ENCODE data around the gene CPXM2. TPM values are rescaled to one million over a fixed set of nuclear protein-coding genes. Genes with fewer than 3 reads are reported as not detected.
A peak's percentile ranks its signal among the peaks of the same experiment; 100 is the strongest.

Gene CPXM2
- total RNA-seq, 1 experiment from 2014 or later = not detected

GRCh38 chr10:123809632-123810031, 82.0 kb downstream of the CPXM2 start:
- no peaks in the 10 kb centered on the region for H3K27me3 ChIP-seq (ENCODE audit: low read length)
- no peak overlapping the region for H3K4me3 ChIP-seq (ENCODE audit: low read length)
- no peak for DNase-seq
- ChIA-PET CTCF (no interaction called here), POLR2A (ENCODE audit: unreplicated experiment) (no interaction called here)
- H4K20me1 ChIP-seq (ENCODE audit: low read length) = no peaks in the 10 kb centered on the region
- intact Hi-C loops (cut with micrococcal nuclease) = no loop called here
- H3K36me3 ChIP-seq (ENCODE audit: low read depth, low read length) = no peaks in the 10 kb centered on the region
- H3K4me2 ChIP-seq (ENCODE audit: low read length) = no peak overlapping the region
- TF ChIP-seq EZH2phosphoT487 (IDR thresholded peaks at IDR 0.05; ENCODE audit: borderline replicate concordance, low read length) = no peak
- TF ChIP-seq CTCF (conservative IDR thresholded peaks at IDR 0.05; ENCODE audit: low read depth, low read length) = no peak
- no peak for TF ChIP-seq EZH2 (IDR thresholded peaks at IDR 0.05; ENCODE audit: low read length, unreplicated experiment)
- no peaks in the 10 kb centered on the region for H3K4me1 ChIP-seq (ENCODE audit: insufficient read depth, low read length)
- ATAC-seq = no peak
- no peak overlapping the region for H3K27ac ChIP-seq (ENCODE audit: low read length)
- no peaks in the 10 kb centered on the region for H3K9me3 ChIP-seq (ENCODE audit: low read length)
- BruUV-seq (replicated peaks) = no TSS peak
- H3K79me2 ChIP-seq (ENCODE audit: low read length) = no peaks in the 10 kb centered on the region
- no peaks in the 10 kb centered on the region for H3F3A ChIP-seq (ENCODE audit: low read length, unreplicated experiment)
- no peaks in the 10 kb centered on the region for H3K9me2 ChIP-seq (replicated peaks; ENCODE audit: low read length)
- H2AFZ ChIP-seq (ENCODE audit: low read length) = no peak overlapping the region
- no peak overlapping the region for H3K9ac ChIP-seq (ENCODE audit: low read length)

GRCh38 chr10:123808906-123809305, 82.7 kb downstream of the CPXM2 start:
- H3F3A ChIP-seq (ENCODE audit: low read length, unreplicated experiment) = no peaks in the 10 kb centered on the region
- no peaks in the 10 kb centered on the region for H3K4me1 ChIP-seq (ENCODE audit: insufficient read depth, low read length)
- ChIA-PET POLR2A (ENCODE audit: unreplicated experiment) (no interaction called here), CTCF (no interaction called here)
- intact Hi-C loops (cut with micrococcal nuclease) = no loop called here
- DNase-seq (peak; percentile 25), ATAC-seq (no peak)
- H3K9me3 ChIP-seq (ENCODE audit: low read length) = no peaks in the 10 kb centered on the region
- H3K9ac ChIP-seq (ENCODE audit: low read length) = no peak overlapping the region
- H3K4me3 ChIP-seq (ENCODE audit: low read length) = no peak overlapping the region
- no peaks in the 10 kb centered on the region for H3K36me3 ChIP-seq (ENCODE audit: low read depth, low read length)
- no peak overlapping the region for H2AFZ ChIP-seq (ENCODE audit: low read length)
- no TSS peak for BruUV-seq (replicated peaks)
- no peaks in the 10 kb centered on the region for H4K20me1 ChIP-seq (ENCODE audit: low read length)
- no peaks in the 10 kb centered on the region for H3K9me2 ChIP-seq (replicated peaks; ENCODE audit: low read length)
- H3K27me3 ChIP-seq (ENCODE audit: low read length) = no peaks in the 10 kb centered on the region
- H3K27ac ChIP-seq (ENCODE audit: low read length) = no peak overlapping the region
- H3K4me2 ChIP-seq (ENCODE audit: low read length) = no peak overlapping the region
- no peak for TF ChIP-seq EZH2phosphoT487 (IDR thresholded peaks at IDR 0.05; ENCODE audit: borderline replicate concordance, low read length)
- TF ChIP-seq CTCF (conservative IDR thresholded peaks at IDR 0.05; ENCODE audit: low read depth, low read length) = no peak
- TF ChIP-seq EZH2 (IDR thresholded peaks at IDR 0.05; ENCODE audit: low read length, unreplicated experiment) = no peak
- H3K79me2 ChIP-seq (ENCODE audit: low read length) = no peaks in the 10 kb centered on the region

- H3K27ac ChIP-seq (ENCODE audit: low read length) = no peak overlapping the region
- H3F3A ChIP-seq (ENCODE audit: low read length, unreplicated experiment) = no peaks in the 10 kb centered on the region
- H4K20me1 ChIP-seq (ENCODE audit: low read length) = no peaks in the 10 kb centered on the region
- CTCF ChIA-PET = no interaction called here
- TF ChIP-seq EZH2phosphoT487 (IDR thresholded peaks at IDR 0.05; ENCODE audit: borderline replicate concordance, low read length) (no peak), CTCF (conservative IDR thresholded peaks at IDR 0.05; ENCODE audit: low read depth, low read length) (no peak), EZH2 (IDR thresholded peaks at IDR 0.05; ENCODE audit: low read length, unreplicated experiment) (no peak)
- H3K36me3 ChIP-seq (ENCODE audit: low read depth, low read length) = no peaks in the 10 kb centered on the region
- H3K9ac ChIP-seq (ENCODE audit: low read length) = no peak overlapping the region
- no peak overlapping the region for H3K4me2 ChIP-seq (ENCODE audit: low read length)
- BruUV-seq (replicated peaks) = no TSS peak
- DNase-seq (no peak), ATAC-seq (no peak)
- no peaks in the 10 kb centered on the region for H3K4me1 ChIP-seq (ENCODE audit: insufficient read depth, low read length)
- POLR2A ChIA-PET (ENCODE audit: unreplicated experiment) = no interaction called here
- no peaks in the 10 kb centered on the region for H3K9me2 ChIP-seq (replicated peaks; ENCODE audit: low read length)
- no peak overlapping the region for H2AFZ ChIP-seq (ENCODE audit: low read length)
- H3K79me2 ChIP-seq (ENCODE audit: low read length) = no peaks in the 10 kb centered on the region
- no peaks in the 10 kb centered on the region for H3K9me3 ChIP-seq (ENCODE audit: low read length)
- intact Hi-C loops (cut with micrococcal nuclease) = no loop called here
- no peak overlapping the region for H3K4me3 ChIP-seq (ENCODE audit: low read length)
- no peaks in the 10 kb centered on the region for H3K27me3 ChIP-seq (ENCODE audit: low read length)
Observed at GRCh38 chr10:123808286-123808685, 83.3 kb downstream of the CPXM2 start.
